Fibroblast of gingiva (primary cell): ENCODE measurements around the gene KLF15.

Experiments
- DNase-seq: peaks from one replicate; pipeline ENCODE4 v3.0.0-alpha.2; 2011; ENCODE audit warnings: low read depth

Gene KLF15

DNA sequence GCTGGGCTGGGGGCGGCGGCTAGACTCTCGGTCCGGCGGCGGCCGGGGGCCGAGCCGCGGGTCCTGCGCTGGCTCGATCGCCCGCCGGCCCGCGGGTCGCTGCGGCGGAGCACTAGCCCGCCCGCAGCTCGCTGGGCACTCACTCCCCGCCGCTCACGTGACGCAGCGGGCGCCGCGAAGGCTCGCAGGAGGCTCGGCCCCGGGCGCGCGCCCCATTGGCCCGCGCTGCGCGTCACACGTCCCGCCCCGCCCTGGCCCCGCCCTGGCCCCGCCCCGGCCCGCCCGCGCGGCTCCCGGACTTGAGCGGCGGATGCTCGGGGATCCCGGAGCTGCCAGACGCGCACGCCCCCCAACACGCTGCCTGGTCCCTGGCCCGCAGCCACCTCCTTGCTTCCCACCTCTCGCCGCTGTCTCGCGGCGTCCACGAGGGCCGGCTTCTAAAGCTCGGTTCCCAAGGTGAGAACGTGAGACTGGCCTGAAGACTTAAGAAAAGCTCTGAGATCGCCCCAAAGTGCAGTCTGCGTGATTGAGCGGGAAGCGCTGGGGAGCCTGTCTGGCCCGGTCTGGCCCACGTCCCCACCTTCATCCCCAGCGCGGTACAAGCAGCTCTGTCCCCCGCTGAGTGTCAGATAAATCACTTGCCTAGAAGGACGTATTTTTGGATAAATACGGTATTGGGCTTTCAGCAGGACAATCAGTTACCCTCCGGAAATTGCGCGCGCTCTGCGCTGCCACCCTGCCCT lies at the start of gene KLF15:
KLF15 (minus strand) TSS at position 114 of the 743 bp plus-strand sequence. CDS start 4,486 bp downstream, outside the sequence.
- peak; percentile 86 for DNase-seq

DNA sequence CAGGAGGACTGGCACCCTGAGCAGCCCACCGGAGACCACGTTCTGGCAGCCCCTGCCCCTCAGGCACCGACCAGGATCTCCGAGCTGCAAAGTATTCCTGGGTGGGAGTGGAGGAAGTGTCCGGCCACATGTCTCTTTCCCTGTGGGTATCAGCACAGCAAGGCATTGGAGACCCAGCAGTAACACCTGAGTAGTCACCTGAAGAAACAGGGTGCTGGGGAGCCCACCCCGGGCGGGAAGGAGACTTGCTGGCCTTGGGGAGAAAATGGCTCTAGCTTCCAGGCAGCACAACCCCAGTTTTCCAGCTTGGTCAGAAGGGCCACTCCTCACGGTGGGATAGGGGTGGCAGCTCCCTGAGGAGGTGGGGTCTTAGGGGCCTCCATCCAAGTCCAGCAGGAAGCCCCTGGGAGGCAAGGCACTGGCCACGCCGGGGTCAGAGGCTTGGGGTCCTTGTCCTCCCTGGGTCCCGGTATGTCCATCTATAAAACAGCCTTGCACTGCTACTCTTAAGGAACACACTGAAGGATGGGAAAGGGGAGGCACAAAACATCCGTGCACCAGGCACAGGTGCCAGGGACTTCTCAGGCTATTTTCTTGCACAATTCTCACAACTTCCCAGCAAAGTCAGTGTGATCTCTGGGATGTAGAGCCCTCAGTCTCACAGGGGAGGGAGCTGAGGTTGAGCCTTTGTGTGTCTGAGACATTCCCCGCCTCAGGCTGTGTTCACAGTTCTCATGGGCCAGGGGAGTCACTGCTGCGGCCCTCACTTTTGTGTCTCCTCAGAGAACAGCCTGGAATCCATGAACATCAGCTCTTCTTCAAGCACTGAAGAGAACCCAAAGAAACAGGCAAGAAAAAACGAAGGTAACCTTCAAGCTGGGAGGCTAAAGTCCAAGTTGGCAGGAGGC lies 49.4 kb upstream of the KLF15 start:
- no peak for DNase-seq

DNA sequence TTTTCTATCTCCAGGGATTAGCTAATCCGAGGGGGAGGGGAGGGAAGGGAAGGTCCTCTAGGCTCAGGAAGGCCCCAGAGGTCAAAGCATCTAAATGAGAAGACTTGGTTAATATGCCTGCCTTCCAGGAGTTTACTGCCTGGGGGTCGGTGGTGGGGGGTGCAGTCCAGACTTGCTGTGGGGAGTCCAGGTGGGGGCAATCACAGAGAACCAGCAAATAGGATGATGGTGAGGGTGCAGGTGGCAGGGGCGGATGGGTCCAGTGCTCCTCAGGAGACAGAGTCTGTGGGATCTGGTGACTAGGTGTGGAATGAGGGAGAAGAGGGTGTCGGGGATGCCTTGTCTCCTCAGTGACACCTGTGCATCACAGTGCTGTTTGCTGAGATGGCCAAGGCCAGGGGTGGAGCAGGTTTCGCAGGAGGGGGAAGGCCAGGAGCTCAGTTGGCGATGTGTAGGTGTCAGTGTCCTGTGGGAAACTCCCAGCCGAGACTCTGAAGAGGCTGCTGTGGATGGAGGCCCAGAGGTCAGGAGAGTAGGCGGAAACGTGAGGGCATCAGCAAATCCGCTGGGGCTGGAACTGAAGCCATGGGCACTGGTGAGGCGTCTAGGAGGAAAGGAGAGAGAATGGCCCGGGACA lies 45.6 kb upstream of the KLF15 start:
- DNase-seq: no peak

DNA sequence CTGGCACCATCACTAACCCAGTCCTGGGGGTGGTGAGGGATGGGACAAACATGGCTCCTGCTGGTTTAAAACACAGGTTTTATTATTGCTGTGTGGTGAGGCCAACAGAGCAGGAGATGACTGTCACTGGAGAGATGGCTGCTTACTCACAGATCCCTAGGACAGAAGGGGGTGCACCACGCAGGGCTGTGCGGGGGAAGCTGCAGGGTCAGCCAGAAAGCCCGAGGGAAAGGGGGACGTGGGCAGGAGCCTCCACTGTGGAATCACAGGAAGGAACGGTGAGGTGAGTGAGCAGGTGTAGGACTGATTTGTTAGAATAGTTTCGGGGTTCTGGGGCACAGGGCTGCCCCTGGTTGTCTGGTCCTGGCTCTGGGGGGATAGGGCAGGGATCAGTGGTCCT lies 45.0 kb upstream of the KLF15 start:
- no peak for DNase-seq

DNA sequence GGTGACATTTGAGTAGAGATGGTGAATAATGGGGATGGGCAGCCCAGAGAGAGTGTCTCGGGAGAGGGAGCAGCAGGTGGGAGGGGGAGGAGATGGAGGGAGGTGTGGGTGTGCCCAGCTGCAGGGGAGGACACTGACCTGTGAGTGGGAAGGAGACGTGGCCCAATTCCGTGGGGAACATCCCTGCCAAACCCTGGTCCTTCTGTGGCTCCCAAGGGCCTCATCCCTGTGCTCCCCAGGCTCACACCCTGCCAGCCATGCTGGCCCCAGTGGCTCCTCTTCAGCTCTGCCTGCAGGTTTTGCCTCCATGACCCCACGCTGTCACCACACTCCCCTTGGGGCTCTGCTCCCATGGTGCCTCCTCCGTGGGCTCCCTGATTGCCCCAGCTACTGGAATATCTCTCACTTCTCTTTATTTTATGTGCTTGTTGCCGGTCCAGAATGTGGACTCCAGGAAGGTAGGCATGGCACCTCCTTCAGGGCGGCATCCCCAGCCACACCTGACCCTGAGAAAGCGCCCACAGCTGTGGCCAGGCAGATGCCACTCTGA lies 44.5 kb upstream of the KLF15 start:
- no peak for DNase-seq

DNA sequence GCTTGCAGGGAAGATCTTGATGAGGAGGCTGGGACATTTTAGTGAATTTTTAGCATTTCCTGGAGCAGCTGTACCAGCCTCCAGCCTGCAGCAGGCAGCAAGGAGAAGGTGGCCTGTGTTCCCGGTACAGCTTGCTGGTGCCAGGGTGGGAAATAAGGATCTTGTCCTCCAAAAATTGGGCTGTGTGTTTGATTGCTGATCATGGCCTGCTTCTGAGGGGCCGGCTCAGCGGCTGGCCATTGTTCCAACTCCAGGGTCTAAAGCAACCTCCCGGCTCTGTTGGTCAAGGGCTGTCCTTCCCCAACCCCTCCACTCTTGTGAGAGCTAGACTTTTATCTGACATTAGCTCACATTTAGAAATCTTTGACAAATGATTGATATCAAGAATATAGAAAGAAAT lies 42.5 kb upstream of the KLF15 start:
- DNase-seq: no peak

DNA sequence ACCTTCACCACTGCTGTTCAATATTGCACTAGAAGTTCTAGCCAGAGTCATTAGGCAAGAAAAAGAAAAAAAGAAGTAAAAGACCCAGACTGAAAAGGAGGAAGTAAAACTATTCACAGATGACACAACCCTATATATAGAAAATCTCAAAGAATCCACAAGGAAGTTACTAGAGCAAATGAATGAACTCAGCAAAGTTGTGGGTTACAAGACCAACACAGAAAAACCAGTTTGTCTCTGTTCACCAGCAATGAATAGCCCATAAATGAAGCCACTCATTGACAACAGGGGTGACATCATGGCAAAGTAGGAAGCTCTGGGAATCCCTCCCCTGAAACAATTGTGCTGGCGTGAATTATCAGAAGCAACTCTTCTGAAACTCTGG lies 42.1 kb upstream of the KLF15 start:
- DNase-seq: no peak

DNA sequence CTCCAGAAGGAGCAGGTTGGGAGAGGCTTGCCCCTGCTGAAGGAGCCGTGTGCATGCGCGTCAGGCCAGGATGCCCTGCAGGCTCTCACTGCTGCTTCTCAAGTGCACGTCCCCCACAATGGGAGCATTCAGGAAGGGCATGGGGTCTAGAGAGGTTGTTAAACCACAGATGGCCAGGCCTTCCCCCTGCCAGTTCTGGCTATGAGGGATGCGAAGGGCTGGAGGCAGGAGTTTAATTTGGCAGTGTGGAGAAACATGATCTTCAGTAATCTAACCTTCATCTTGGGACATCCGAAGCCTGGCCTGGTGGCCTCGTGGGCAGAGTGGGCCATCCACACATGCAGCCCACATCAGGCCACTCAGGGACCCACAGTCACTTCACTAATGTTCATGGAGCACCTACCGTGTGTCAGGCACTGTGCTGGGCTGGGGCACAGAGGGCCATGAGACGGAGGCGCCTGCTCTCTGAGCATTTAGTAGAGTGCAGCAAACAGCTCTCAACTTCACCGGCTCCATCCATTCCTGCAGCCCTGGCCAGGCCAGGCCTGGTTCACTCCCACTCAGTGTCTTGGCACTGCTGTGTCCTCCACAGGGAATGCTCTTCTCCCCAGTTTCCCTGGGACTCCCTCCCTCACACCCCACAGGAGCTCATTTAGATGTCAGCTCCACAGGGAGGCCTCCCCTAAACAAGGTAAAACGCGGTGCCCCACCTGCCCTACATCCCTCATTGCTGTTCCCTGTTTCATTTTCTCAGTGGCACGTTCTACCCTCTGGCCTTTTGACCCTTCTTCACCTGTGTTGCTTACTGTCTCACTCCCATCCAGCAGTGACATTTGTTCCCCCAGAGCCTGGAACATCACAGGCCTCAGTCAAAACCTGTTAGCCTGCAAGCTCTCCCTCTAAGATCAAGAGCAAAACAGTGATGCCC lies 41.5 kb upstream of the KLF15 start:
- no peak for DNase-seq

DNA sequence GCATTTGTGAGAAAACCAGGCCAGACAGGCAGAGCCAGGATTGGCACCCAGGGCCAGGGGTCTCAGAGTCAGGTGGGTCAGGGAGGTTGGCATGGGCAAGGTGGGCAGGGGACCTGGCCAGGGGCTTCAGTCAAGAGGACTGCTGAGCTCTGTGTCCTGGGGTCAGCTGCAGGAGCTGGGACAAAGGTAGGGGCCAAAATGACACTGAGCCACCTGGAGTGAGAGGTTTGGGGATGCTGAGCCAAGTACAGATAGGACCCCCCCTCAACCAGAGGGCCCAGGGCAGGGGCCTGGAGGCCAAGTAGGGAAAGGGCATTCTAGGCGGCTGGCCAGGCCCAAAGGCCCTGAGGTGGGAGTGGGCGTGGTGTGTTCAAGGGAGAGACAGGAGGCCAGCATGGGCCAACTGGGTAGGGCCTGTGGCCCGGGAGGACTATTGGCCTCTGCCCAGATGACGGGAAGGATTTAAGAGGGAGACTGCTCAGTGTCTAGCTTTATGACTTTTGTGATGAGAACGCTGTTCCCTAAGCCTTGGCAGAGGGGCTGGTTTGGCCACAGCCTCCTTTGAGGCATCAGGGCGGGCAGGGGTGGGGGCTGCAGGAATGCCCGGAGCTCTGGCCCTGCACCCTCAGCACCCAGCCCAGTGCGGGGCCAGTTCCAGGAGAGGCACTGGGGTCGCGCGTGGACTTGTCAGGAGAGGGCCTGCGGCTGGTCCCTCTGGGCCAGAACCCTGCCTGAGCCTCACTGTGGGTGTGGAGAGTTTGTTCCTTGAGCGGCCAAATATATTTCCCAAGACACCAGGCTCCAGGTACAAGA lies 40.6 kb upstream of the KLF15 start:
- no peak for DNase-seq

DNA sequence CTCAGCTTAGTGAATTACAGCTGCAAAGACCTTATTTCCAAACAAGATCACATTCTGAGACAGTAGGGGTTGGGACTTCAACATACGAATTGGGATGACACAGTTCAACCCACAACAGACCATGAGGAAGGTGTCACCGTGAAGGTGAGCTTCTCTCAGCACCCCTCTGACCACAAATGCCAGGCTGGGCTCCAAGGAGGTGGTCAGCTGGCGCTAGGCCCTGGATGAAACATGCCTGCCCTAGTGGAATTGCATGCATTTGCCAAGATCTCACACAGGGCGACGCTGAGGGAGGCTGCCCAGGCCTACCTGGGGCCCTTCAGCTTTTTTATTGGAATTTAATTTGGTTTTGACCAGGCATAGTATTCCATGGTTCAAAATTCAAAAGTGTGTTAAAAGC lies 39.3 kb upstream of the KLF15 start:
- DNase-seq: no peak

DNA sequence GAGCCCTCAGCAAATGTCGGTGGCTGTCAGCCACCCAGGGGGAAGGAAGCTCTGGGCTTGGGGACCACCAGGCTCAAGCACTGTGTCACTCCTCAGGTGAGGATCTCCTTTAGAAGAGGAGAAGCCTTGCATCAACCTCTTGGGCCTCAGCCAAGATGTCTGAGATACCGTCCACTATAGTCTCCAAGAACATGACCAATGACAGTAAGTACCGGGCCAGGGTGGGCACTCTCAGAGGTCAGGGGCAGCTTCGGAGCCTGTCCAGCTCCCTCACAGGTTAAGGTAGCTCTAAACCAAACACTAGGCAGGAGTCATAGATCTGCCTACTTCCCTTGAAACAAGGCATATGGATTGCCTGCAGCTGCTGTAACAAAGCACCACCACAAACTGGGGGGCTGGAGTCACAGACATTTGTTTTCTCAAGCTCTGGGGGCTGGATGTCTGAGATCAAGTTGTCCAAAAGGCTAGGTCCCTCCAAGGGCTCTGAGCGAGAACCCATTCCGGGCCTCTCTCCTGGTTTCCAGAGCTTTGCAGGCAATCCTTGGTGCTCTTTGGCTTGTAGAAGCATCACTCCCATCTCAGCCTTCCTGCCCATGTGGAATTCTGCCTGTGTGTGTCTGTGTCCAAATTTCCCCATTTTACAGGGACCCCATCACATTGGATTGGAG lies 38.8 kb upstream of the KLF15 start:
- no peak for DNase-seq

DNA sequence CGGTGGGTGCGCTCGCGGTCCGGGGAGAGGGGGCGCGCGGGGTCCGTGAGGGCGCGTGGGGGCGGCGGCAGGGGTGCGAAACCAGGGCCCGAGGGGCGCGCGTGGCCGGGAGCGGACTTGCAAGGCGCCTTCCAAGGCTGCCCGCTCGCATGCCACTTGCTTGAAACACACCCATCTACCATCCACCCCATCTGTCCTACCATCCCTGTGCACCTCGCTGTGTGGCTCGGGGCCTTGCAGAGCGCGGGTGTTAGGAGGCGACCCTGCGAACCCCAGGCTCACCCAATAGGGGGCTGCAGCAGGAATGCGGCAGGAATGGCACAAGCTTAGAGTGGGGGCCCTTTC lies 37.7 kb upstream of the KLF15 start:
- DNase-seq: no peak

DNA sequence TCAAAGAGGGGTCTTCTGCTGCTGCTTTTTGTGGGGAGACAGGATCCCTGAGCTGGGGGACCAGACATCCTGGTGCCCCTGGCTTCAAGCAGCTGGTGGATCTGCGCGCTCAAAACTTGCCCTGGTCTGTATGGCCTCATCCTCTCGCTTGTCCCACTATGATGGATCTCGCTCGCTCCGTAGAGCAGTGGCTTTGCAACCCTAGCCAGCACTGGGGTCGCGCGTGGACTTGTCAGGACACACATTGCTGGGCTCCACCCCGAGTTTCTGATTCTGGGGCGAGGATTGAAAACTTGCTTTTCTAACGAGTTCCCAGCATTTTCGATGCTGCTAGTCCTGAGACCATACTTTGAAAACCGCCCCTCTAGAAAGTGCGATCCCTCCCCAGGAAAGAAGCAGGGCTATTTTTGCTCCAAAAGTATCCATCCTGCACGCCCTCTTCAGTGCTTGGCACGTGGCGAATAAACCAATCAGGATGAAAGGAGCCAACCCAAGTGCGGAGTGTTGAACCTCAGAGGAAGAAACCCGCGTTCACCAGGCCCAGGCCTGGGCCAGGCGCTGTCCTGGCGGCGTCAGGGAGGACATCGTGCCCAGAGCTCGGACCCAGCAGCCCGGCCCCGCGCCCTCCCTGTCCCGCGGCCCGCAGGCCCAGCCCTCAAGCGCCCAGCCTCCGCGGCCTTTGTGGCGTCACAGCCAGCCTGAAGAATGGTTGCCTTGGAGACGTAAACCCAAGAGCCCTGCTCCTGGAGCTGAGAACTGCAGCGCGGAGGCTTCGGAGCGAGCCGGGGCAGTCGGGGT lies 37.2 kb upstream of the KLF15 start, which contains the start of gene CFAP100:
CFAP100 (plus strand) TSS at position 731 of the 798 bp plus-strand sequence. CDS start 1,092 bp downstream, outside the sequence.
- DNase-seq: peak; percentile 24

DNA sequence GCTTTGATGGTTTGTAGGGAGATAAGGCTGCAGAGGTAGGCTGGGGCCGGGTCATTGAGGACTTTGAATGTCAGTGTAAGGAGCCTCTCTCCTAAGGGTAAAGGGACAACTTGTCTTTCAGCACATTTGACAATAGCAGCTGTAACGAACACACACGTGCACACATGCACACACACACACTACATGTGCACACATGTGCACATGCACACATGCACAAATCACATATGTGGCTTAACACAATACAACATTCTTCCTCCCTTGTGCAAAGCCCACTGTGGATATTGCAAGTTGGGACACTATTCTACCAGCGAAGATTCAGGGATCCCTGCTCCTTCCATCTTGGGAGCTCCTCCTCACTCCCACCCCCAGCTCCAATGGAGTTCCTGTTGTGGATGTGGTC lies 36.4 kb upstream of the KLF15 start:
- no peak for DNase-seq

DNA sequence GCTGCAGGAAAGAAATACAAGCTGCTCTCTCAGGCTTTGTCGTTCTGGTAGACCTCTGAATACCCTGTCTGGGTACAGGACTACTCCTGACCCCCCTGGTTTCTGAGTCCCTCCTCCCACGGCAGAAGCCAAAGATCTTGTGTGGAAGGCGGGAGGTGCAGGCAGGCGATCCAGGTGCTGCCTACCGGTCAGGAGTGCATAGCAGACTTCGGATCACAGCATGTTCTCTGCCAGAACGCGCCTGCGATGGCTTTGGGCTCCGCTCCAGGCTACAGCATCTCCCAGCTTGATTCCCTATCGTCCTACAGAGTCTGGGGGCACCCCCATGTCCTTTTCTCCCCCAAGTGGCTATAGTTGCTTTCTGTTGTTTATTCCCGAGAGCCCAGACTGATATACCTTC lies 35.0 kb upstream of the KLF15 start:
- no peak for DNase-seq

DNA sequence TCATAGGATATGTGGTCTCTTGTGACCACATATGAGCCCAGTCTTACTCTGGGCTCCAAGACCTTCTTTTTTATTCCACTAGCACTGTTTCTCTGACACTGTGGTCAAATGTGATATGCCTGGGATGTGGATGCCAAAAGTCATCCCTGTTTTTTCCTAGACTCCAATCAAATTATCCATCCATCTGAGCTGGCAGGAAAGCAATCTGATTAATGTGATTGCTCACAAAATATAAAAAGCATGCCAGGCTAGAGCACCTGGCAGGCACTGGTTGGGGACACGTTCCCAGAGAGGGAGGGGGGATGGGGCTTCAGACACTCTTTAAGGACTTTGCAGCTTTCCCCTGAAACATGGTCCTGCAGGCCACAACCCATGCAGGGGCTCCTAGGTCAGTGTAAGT lies 34.4 kb upstream of the KLF15 start:
- no peak for DNase-seq

DNA sequence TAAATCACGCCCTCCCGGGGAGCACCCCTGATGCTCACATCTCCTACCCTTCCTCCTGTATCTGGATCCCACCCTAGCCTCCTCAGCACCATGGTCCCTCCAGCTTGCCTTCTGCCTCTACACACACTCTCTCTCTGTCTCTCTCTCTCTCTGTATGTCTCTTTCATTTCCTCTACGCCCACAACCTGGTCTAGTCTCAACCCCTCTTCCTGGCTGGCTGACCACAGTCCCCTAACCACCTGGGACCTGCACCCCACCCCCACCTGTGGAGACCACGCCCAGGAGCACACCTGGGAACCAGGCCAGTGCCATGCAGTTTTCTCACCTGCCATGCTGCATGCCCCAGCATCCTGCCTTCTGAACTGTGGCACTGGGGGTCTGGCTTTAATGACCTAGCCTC lies 33.5 kb upstream of the KLF15 start:
- DNase-seq: no peak

DNA sequence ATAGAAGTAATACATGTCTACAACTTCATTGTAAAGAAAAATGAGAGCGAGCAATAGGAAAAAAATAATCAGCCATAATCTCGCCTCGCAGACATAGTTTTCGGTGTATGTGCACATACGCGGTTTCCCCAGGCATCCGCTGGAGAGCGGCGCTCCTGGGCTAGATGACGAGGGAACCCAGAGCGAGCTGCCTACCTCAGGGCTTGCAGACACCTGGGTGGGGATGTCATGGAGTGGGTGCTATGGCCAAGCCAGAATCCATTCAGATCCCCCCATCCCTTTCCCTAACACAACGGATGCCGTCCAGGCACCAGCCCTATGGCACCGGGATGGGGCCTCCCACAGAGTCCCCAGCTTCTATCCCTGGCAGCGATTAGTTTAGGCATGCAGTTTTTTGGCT lies 33.0 kb upstream of the KLF15 start:
- DNase-seq: no peak

DNA sequence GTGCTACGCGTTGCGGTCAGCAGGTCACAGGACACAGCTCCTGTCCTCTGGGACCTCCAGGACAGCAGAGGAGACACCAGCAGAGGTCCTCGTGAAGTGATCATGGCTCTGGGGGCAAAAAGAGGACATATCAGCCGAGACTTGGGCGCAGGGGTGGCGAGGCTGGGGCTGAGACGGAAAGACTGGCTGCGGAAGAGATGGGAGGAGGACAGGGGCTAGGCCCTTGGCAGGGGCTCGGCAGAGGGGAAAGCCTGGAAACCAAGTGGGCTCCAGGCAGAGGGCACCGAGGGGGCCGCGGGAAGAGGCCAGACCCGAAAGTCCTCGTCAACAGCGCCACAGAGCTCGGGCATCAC lies 32.6 kb upstream of the KLF15 start:
- DNase-seq: no peak
